GM19023 (cell line): ENCODE measurements around the gene CMSS1.

ENCODE experiments used
- ATAC-seq: cut with Tn5 transposase; IDR thresholded peaks from one replicate; pipeline ENCODE4 v1.9.1; 2021; ENCODE audit warnings: mild to moderate bottlenecking, moderate library complexity; ENCODE audit not compliant: unreplicated experiment

Gene CMSS1

GRCh38 chr3:99896482-99896881 is 78.8 kb downstream of the CMSS1 start:
- no peak for ATAC-seq

GRCh38 chr3:99899603-99900002 is 81.9 kb downstream of the CMSS1 start:
- no peak for ATAC-seq

GRCh38 chr3:99900248-99900647 is 82.6 kb downstream of the CMSS1 start:
- ATAC-seq = no peak

GRCh38 chr3:99901200-99901926 is 83.7 kb downstream of the CMSS1 start:
- no peak for ATAC-seq

GRCh38 chr3:99902091-99902490 is 84.4 kb downstream of the CMSS1 start:
- no peak for ATAC-seq

GRCh38 chr3:99903869-99904268 is 86.2 kb downstream of the CMSS1 start:
- ATAC-seq = no peak

GRCh38 chr3:99907959-99908544 is 90.4 kb downstream of the CMSS1 start:
- no peak for ATAC-seq

- ATAC-seq = no peak
Observed at GRCh38 chr3:99909714-99910495, 92.2 kb downstream of the CMSS1 start.

GRCh38 chr3:99910752-99911290 is 93.2 kb downstream of the CMSS1 start:
- ATAC-seq = no peak

GRCh38 chr3:99911433-99911832 is 93.8 kb downstream of the CMSS1 start:
- ATAC-seq = no peak

GRCh38 chr3:99915906-99916432 is 98.3 kb downstream of the CMSS1 start:
- ATAC-seq = no peak

- ATAC-seq = no peak
Observed at GRCh38 chr3:99918715-99919114, 101.1 kb downstream of the CMSS1 start.

GRCh38 chr3:99919694-99920093 is 102.0 kb downstream of the CMSS1 start:
- ATAC-seq = no peak

- no peak for ATAC-seq
Observed at GRCh38 chr3:99920481-99921376, 103.1 kb downstream of the CMSS1 start.

GRCh38 chr3:99921377-99921695 is 103.7 kb downstream of the CMSS1 start:
- ATAC-seq = no peak

- no peak for ATAC-seq
Observed at GRCh38 chr3:99921986-99922385, 104.3 kb downstream of the CMSS1 start.

GRCh38 chr3:99923873-99924272 is 106.2 kb downstream of the CMSS1 start:
- no peak for ATAC-seq

- no peak for ATAC-seq
Observed at GRCh38 chr3:99925584-99926230, 108.0 kb downstream of the CMSS1 start.

GRCh38 chr3:99927671-99928457 is 110.2 kb downstream of the CMSS1 start:
- no peak for ATAC-seq
